Epithelial cell of proximal tubule (primary cell): ENCODE measurements around the gene WNT3A. TPM values are rescaled to one million over a fixed set of nuclear protein-coding genes. Genes with fewer than 3 reads are reported as not detected.
A peak's percentile ranks its signal among the peaks of the same experiment; 100 is the strongest.

Source experiments
- DNase-seq: peaks from one replicate; pipeline ENCODE4 v3.0.0-alpha.2; 2011; ENCODE audit warnings: low read depth
- H3K4me3 ChIP-seq: 2 replicates; pipeline ENCODE4 v1.5.1; 2011; ENCODE audit warnings: low read depth, mild to moderate bottlenecking, low read length
- total RNA-seq: library from RNA; depleted of rRNA; stranded (reverse); fragments of >200 nt; gene quantifications from 2 replicates; pipeline ENCODE4 v1.2.3, GENCODE V29; 2015
- TF ChIP-seq, protein P1 (sequence below): conservative IDR thresholded peaks from 2 replicates; pipeline ENCODE4 v1.5.1; 2012; ENCODE audit warnings: low read depth, mild to moderate bottlenecking, low read length

WNT3A gene
- total RNA-seq, 1 donor from 2014 or later = not detected

DNA sequence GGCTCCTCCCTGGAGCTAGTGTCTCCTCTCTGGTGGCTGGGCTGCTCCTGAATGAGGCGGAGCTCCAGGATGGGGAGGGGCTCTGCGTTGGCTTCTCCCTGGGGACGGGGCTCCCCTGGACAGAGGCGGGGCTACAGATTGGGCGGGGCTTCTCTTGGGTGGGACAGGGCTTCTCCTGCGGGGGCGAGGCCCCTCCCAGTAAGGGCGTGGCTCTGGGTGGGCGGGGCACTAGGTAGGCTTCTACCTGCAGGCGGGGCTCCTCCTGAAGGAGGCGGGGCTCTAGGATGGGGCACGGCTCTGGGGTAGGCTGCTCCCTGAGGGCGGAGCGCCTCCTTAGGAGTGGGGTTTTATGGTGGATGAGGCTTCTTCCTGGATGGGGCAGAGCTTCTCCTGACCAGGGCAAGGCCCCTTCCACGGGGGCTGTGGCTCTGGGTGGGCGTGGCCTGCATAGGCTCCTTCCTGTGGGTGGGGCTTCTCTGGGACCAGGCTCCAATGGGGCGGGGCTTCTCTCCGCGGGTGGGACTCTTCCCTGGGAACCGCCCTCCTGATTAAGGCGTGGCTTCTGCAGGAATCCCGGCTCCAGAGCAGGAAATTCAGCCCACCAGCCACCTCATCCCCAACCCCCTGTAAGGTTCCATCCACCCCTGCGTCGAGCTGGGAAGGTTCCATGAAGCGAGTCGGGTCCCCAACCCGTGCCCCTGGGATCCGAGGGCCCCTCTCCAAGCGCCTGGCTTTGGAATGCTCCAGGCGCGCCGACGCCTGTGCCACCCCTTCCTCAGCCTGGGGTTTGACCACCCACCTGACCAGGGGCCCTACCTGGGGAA, 53.0 kb downstream of the WNT3A start:
- DNase-seq = no peak
- H3K4me3 ChIP-seq = peak overlapping the region; percentile 40
- TF ChIP-seq, protein P1, sequence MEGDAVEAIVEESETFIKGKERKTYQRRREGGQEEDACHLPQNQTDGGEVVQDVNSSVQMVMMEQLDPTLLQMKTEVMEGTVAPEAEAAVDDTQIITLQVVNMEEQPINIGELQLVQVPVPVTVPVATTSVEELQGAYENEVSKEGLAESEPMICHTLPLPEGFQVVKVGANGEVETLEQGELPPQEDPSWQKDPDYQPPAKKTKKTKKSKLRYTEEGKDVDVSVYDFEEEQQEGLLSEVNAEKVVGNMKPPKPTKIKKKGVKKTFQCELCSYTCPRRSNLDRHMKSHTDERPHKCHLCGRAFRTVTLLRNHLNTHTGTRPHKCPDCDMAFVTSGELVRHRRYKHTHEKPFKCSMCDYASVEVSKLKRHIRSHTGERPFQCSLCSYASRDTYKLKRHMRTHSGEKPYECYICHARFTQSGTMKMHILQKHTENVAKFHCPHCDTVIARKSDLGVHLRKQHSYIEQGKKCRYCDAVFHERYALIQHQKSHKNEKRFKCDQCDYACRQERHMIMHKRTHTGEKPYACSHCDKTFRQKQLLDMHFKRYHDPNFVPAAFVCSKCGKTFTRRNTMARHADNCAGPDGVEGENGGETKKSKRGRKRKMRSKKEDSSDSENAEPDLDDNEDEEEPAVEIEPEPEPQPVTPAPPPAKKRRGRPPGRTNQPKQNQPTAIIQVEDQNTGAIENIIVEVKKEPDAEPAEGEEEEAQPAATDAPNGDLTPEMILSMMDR = no peak

DNA sequence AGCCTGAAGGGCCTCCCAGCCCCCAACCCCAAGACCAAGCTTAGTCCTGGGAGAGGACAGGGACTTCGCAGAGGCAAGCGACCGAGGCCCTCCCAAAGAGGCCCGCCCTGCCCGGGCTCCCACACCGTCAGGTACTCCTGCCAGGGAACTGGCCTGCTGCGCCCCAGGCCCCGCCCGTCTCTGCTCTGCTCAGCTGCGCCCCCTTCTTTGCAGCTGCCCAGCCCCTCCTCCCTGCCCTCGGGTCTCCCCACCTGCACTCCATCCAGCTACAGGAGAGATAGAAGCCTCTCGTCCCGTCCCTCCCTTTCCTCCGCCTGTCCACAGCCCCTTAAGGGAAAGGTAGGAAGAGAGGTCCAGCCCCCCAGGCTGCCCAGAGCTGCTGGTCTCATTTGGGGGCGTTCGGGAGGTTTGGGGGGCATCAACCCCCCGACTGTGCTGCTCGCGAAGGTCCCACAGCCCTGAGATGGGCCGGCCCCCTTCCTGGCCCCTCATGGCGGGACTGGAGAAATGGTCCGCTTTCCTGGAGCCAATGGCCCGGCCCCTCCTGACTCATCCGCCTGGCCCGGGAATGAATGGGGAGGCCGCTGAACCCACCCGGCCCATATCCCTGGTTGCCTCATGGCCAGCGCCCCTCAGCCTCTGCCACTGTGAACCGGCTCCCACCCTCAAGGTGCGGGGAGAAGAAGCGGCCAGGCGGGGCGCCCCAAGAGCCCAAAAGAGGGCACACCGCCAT, 53.8 kb downstream of the WNT3A start:
- H3K4me3 ChIP-seq = peak overlapping the region; percentile 40
- TF ChIP-seq, protein P1 = no peak
- DNase-seq = no peak

DNA sequence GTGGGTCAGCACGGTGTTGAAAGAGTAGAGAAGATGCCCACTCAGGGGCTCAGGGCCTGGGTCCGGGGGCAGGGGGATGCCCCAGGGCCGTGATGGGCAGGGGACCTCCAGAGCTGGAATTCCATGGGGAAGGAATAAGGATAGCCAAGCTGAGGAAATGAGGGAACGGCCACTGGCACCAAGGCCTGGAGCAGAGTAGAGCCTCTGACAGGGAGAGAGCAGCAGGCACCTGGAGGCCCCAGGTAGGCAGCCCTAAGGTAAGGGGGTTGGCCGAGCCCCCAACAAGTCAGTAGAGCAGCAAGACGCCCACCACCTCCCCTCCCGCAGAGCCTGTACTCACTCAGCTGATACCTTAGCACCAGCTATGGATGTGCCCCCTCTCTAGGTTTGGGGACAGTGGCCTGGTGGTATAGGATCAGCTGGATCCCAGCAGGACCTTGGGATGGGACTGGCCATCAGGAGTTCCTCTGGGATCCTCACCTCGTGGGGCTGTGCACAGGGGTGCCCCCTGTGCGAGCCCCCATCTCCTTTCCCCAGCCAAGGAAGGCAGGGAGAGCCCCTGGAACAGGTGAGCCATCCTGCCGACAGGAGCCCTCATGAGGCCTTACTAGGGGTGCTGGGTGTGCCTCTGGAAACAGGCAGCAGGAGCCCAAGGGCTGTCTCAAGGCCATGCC, 54.8 kb downstream of the WNT3A start:
- no peak overlapping the region for H3K4me3 ChIP-seq
- TF ChIP-seq, protein P1 = no peak

DNA sequence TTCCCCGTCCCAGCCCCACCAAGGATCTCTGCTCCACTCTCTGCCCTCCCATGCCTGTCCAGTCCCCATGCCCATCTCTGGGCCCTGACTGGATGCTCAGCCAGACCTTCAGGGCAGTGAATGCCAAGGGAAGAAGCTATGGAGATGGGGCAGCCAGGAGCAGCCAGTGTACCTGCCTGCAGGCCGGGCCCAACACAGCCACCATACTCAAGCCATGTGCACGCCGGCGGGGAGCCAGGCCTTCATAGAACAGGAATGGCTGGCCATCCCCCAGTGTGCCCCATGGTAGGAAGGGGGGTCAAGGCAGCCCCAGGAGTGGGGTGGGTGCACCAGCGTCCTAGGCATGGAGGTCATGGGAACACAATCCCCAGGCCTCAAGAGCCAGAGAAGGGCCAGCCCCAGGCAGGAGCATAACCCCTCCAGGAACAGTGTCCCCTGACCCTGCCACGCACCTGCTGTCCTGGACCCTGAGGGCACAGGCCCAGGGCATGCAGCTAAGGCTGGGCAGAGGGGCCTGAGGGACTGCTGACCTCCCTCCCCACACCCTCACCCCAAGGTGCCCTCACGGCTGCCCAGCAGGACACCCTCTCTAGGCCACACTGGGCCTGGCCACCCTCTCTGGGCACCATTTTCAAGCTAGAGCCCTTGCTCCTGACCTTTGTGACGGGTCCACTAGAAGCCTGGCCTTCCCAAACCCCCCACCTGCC, 55.4 kb downstream of the WNT3A start:
- DNase-seq = no peak
- no peak overlapping the region for H3K4me3 ChIP-seq
- TF ChIP-seq, protein P1 = no peak

More for the DNA sequence above, 54.8 kb downstream of the WNT3A start:
- no peak for DNase-seq

DNA sequence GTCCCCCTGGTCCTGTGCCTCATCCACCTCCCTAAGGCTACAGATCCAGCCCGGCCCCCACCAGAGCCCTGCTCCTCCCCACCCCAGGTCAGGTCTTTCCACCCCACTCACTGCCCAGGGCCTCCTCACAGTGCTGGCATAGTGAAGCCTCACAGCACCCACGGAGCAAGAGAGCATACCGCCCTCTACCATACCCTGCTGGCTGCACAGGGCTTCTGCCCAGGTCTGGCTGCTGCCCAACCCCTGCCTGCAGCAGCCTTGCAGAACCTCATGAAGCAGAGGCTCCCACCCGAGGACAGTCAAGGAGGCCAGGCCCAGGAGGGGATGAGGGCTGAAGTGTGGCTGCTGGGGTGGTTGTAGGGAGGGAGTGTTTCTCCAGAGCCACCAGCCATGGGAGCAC, 56.0 kb downstream of the WNT3A start:
- no peak for DNase-seq

More for the DNA sequence above, 56.0 kb downstream of the WNT3A start:
- H3K4me3 ChIP-seq = no peak overlapping the region
- TF ChIP-seq, protein P1 = no peak
